Stimulated activated CD8-positive, alpha-beta memory T cell treated with anti-CD3 and anti-CD28 coated beads, Interleukin-2, amount 100 ng/mL, for 48 hours (primary cell): ENCODE data around the gene HDAC4.

ENCODE experiments used
- DNase-seq, 2 donors: peaks; one replicate each; pipeline ENCODE4 v3.0.0-alpha.2; 2020; ENCODE audit warnings: low read depth in 2 of 2

Gene HDAC4

DNA sequence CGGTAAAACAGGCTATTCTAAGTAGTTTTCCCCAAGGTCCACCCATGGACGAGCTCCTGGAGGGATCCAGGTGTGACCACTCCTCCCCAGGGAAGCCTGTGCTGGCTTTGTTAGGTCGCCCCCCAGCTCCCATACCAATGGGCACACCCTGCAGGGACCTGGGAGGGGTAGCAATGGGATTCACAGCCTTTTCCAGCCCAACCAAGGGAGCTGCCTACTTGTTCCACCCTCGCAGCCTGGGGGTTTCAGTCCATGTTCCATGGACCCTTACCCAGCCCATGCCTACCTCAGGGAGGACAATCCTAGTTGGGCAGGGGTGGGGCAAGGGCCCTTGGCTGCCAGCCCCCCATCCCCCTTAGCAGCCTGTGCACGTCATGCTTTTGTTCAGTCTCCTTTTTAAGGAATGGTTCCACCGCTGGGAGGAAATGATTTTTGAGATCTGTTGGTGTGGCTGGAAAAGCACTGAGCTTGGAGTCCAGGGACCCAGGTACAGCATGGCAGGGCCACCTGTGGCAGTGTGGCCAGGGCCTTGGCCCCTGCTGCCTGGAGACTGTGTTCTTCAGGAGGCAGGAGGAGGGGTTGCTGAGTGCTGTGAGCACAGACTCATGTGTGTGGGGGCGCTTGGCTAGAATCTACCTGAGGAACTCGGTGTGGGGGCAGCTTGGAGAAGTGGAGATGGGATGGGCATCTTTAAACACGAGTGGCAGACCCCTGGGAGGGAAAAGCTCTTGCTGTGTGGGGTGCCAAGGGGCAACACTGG lies 386.2 kb downstream of the HDAC4 start:
- DNase-seq: no peak

DNA sequence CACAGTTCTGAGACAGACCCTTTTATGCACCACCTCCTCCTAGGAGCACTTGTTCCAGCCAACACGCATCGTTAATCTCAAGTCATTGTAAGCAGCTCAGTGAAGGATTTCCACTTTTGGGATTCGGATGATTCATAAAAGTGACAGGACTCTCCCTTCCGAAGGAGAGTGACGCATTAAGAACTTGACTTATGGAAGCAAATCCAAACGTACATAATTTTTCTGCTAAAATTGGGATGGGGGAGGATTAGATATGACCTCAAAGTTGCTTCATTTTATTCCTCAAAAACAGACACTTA lies 387.2 kb downstream of the HDAC4 start:
- DNase-seq: no peak

DNA sequence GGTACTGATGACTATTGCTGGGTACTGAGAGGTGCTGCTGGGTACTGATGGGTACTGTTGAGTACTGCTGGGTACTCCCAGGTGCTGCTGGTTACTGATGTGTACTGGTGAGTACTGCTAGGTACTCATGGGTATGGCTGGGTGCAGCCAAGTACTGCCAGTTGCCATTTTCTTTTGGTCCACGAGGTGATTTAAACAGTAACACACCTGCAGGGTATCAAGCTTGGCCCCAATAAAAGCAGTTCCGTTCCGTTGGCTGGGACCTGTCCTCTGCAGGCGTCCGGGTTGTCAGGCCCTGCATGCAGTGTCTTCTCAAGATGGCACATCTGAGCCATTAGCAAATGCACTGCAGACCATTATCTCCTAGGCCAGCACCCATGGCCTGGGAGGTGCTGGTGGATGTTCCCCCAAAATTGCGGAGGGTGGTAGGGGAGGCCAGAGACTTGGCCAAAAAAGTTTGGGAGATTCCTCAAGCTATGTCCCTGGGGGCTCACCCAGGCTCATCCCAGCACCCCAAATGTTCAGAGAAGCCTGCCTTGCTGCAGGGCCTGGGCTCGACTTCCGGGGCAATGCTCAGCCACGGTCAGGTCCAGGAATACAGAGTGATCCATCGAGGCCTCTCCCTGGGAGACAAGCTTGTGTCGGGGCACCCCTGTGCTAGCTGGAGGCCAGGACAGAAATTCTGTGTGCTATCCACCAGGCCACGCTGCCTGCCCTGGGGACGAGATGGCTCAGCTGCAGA lies 387.7 kb downstream of the HDAC4 start:
- DNase-seq: no peak

DNA sequence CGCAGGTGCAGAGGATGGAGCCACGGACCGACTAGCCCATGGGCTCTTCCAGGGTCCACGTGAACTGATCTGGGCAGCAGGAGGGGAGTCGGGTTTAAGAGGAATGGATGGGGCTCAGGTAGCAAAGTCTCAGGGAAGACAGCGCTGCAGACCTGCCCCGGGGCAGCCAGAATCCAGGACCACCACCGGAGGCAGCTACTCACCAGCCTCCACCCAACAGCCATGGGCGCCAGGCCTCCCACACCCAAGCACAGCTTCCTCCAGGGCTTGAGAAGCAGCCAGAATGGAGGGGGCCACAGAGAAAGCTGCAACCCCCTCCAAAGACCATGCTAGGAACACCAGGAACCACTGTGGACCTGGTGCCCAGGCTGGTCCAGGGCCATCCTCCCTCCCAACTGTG lies 388.6 kb downstream of the HDAC4 start:
- no peak for DNase-seq

DNA sequence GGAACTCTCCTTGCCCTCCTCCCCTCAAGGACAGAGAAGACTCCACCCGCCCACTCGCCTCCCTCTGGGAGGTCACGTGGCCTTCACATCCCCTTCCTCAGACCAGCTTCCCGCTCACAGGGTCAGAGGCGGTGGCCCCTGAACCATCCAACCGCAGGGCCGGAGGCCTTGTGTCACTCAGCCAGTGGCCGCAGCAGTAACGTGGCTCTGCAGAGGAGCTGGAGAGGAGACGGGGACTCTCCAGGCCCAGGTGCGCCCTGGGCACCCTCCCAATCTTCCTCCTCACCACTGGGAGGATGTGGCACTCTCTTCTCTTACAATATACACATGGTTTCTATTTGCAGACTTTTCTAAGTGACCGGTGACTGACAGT lies 391.2 kb downstream of the HDAC4 start:
- DNase-seq: no peak

DNA sequence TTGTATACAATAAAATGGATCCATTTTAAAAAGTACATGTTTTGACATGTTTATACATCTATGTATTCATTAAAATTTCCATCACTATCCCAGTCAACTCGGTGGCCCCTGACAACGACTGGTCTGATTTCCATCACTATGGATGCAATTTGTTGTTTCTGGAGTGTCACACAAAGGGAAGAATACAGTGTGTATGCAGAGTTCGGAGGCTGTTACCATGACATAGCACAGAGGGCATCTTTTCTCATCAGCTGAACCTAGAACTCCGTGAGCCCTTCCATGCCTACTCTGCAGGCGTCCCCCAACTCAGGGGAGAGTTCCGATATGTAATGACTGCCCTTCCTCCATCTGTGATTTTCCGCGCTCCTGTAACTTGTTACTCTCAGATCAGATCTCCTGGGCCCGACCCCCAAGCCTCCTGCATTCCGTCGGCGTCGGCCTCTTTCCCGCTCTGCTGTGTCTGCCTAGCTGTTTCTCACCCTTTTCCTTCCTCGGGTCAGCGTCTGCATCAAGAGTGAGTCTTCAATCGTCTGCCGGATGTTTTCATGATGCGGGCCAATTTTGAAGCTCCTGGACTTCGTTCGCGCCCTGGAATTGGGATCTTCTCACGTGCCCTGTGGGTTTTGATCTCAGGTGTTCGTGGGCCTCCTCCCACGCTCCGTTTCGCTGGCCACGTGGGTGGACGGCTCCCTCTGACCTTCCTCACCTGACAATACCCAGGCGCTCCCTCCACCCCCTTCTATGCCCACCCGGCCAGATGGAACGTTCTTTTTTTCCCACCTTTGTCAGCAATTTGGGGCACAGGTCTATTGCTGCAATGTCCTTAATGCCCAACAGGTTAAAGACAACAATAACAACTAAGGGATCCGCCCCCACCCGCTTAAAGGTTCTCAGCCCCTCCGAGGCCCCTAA lies 391.9 kb downstream of the HDAC4 start:
- no peak for DNase-seq

DNA sequence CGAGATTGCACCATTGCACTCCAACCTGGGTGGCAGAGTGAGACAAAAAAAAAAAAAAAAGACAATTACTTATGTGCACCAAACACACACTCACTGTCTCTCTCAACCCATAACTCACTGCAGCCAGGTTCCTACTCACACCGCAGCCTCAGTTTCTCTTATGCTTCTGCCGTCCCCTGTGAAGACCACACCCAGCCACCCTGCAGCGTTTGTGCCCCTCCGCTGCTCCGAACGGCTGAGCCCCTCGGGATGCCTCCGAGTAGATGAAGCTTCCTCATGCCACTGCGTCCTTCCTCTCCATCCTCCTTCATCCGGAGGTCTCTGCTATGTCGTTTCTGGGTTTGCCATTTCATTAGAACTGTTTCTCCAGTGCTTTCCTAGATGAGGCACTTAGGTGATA lies 392.8 kb downstream of the HDAC4 start:
- DNase-seq: no peak

DNA sequence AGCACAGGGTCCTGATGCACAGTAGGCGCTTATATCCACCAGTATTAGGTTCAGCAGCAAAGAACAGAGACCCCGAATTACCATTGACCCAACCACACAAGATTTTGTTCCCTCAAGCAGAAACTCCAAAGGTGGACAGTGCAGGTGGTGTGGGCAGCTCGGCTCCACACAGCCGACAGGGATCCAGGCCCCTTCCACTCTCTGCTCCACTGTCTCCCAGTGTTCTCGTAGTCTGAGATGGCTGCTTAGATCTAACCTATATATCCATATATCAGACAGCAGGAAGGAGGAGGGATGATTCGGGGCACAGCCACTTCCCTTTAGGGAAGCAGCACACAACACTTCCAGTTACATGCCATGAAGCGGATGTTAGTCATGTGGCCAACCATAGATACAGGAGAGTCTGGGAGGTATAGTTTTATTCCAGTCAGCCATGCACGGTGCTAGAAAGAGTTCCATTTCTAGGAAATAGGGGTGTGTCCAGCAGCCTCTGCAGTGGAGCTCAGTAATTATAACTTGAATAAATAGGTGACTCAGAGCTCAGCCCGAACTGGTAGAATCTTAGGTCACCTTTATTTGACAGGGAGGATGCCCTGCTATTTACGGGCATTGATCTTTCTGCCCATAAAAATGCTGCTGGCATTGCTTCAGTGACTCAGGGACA lies 394.1 kb downstream of the HDAC4 start:
- no peak for DNase-seq

DNA sequence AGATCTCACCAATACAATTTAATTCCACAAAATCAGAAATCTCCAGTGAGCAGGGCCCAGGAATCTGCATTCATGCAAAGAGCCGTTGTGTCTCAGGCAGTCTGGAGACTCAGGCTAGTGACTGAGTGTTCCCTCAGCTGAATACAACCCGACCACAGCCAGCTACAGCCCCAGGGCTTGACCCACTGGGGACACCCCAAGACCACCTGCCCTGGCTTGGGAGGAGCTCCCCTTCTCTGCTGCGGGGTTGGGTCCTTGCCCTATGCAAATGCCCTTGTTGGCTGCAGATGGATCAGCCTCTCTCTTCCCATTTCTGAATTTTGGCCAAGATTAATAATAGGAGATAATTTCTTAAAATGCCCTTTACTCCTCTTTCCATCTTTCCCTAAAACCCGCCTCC lies 395.2 kb downstream of the HDAC4 start:
- no peak for DNase-seq

DNA sequence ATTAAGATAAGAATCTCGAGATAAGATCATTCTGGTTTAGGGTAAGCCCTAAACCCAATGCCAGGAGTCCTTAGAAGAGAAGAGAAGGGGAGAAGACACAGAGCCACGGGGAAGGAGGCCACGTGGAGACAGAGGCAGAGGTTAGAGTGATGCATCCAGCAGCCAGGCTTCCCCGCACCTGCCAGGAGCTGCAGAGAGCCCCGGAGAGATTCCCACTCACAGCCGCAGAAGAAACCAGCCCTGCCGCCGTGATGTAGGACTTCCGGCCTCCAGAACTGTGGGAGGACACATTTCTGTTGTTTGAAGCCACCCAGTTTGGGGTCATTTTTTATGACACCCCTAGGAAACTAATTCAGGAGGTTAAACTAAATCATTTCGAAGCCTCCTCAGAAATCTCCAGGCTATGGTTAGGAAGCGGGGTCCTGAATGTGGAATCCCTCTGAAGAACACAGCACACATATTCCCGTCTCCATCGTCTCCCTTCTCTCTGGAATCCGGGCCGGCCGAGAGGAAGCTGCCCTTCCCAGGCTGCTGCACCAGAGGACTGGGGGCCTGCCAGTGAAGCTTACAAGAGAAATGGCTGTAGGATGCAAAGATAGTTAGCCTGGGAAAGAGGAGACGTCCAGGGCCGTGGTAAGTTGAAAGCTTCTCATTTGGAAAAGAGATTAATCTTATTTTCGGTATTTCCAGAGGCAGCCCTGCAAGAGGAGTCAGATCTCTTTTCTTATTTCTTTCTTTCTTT lies 396.4 kb downstream of the HDAC4 start:
- DNase-seq: no peak

DNA sequence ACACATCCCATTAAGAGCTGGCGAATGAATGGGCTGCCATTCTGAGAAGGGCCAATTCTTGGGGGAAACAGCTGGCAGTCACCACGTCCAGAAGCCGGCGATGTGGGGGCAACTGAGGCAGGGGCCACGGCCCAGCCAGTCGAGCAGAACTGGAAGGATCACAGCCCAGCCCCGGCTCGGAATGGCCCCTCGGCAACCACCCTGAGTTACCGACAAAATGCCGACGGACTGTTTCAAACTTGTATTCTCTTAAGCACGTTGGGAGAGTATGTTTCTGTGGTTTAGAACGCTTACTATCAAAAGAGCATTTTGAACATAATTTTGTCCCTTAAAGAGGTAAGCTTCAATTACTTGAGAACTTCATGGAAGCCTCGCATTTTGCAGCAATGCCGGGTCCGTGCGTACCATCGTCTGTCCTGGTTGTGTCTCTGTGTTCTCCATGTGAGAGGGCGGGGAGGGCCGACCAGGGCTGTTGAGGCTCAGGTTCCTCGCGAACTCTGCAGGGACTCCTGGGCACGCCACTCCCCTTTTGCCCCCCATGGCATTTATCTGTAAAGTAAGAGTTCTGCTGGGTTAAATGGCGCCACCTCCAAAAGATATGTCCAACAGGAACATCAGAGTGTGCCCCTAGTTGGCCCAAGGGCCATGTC lies 397.1 kb downstream of the HDAC4 start:
- no peak for DNase-seq

DNA sequence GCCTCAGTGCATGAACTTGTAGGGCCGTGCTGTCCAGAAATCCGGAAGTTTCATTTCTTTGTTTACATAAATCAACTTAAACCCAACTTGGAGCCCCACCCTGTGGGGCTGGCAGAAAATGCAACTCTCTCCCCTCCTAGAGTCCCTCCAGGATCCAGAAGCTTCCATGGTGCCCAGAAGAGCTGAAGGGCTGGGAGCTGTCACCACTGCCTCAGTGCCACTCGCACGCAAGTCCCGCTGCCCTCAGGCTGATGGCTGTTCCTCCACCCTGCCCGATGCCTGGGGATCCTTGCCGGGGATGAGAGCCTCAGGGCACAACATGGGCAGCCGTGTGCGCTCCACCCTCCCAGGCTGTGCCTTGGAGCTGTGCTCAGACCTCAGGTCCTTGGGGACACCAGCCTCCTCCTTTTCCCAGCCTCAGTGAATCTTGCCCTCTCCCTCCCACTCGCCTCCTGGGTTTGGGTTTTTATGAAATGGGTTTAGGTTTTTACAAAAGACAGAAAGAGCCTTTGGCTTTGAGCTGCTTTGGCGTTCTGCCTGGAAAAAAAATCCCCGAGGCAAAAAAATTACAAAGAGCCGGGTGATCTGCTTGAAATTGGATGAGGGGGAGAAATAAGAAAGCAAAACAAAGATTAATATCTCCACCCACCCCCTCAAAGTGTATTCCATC lies 397.7 kb downstream of the HDAC4 start:
- no peak for DNase-seq

DNA sequence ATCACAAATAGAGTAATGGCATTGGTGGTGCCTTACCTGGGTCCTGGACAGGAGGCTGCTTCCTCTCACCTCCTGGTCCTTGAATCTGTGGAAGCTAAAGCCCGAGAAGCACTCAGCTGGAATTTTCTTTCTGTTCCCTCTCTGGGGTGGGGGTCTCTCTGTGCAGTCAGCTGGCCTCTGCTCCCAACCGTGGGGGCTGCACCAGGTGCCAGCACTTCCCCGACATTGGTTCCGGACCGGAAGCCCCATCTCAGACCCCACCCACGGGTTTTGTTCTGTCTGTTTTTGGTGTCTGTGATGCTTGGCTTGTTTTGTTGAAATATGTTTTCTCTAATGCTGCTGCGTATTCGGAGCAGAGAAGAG lies 398.2 kb downstream of the HDAC4 start:
- no peak for DNase-seq

DNA sequence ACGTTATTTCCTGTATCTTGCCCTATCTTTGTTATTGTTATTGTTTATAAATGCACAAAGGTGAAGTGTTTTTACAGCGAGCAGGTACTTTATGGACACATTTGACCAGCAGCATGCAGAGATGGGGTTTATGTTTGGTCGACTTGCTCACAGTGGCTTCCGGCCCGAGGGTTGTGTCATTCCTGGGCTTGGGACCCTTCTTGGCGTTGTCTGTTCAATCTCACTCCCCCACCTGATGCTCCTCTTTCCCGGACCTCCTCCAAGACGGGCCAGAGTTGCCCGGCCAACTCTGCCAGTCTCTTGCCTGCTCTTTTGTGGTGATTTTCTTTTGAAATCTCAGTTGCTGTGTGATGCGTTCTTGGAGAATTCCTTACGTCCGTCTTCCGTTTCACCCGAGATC lies 399.0 kb downstream of the HDAC4 start:
- DNase-seq: no peak

DNA sequence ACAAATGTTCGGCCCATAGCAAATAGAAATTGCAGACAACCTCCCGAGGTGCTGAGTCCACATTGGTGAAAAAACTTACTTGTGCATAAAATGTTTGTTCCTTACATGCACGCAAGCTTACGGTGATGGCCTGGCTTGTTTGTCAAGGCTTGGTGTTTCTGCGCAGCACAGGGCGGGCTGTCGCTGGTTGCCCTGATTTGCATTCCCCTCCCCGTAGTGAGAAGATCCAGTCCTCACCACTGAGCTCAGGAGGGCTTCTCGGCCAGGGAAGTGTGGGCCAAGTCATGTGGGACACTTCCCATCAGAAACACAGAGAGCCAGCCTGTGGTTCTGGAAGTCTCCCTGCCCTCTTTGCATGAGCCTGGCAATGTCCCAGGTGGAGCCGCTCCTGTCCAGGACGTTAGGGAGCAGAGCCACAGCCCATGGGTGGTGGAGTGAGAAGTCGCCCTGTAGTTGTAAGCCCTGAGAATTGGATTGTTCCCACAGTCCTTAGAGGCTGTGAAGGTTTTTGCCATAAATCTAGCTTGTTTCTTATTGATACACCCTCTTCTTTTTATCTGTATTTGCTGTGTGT lies 400.2 kb downstream of the HDAC4 start:
- DNase-seq: no peak

DNA sequence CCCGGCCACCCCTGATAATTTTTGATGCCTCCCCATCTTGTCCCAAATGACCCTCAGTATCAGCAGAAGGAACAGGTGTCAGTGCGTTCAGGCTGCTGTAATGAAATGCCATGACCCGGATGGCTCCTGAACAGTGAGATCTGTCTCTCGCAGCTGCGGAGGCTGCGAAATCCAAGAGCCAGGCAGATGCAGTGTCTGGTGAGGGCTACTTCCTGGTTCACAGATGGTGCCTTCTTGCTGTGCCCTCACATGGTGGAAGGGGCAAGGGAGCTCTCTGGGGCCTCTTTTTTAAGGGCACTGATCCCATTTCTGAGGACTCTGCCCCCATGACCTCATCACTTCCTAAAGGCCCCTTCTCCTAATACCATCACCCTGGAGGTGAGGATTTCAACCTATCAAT lies 400.7 kb downstream of the HDAC4 start:
- DNase-seq: no peak

DNA sequence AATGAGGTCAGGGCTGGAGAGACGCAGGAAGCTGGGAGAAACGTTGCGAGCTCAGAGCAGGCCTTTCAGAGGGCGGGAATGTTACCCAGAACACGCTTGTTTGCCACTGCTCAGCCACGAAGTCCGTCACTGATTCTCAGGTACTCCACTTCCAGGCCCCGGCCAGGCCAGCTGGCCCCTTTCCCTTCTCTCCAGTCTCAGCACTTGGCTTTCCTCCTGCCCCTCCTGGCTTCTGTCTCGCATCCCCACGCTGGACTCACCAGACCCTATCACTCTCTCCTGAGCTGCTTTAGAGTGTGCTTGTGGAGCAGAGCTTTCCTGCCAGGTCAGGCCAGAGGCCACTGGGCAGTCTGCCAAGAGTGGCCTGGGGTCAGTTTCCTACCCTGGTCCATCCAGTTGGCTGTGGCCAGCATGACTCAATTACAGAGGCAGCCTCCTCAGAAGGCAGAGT lies 401.5 kb downstream of the HDAC4 start:
- no peak for DNase-seq

DNA sequence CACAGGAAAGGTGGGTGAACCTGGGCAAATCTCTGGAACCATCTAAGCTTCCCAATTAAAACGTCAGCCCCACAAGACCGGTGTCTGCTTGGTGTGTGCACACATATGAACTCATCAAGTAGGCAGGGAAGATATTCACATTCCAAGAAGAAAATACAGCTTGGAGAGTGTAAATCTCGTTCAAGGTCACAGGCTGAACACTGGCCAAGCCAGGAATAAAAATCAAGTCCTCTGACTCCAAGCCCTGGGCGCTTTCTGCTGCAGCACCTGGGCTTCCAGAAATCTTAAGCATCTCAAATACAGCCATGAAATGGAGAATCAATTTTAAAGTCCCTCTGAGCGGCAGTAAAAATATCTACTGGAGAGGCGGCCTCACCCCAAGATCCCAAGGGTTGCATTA lies 402.0 kb downstream of the HDAC4 start:
- DNase-seq: no peak
